Kidney epithelial cell (primary cell): ENCODE results near the gene AKAP13. TPM values are rescaled to one million over a fixed set of nuclear protein-coding genes. Genes with fewer than 3 reads are reported as not detected.
A peak's percentile ranks its signal among the peaks of the same experiment; 100 is the strongest.

Experiments used
- DNase-seq: peaks from one replicate; pipeline ENCODE4 v3.0.0-alpha.2; 2010; ENCODE audit warnings: low read depth
- H3K27me3 ChIP-seq: 2 replicates; pipeline ENCODE4 v1.6.0; 2011; ENCODE audit warnings: low read length; ENCODE audit not compliant: control insufficient read depth, insufficient read depth
- H3K36me3 ChIP-seq: 2 replicates; pipeline ENCODE4 v1.5.1; 2011; ENCODE audit warnings: low read length; ENCODE audit not compliant: control insufficient read depth, insufficient read depth
- H3K4me3 ChIP-seq: 2 replicates; pipeline ENCODE4 v1.5.1; 2011; ENCODE audit warnings: low read depth, mild to moderate bottlenecking, control low read depth, low read length
- CTCF ChIP-seq: IDR thresholded peaks from 2 replicates; pipeline ENCODE4 v1.5.1; 2011; ENCODE audit warnings: mild to moderate bottlenecking, moderate library complexity, low read length, control low read depth, inconsistent platforms; ENCODE audit not compliant: insufficient read depth, poor library complexity, severe bottlenecking
- total RNA-seq: library from RNA; depleted of rRNA; stranded (reverse); fragments of >200 nt; gene quantifications from 2 replicates; pipeline ENCODE4 v1.2.3, GENCODE V29; 2015

AKAP13 gene
- total RNA-seq, 1 donor from 2014 or later: 54.0 TPM

GRCh38 chr15:85639752-85640381 lies 259.5 kb downstream of the AKAP13 start:
- DNase-seq: no peak
- H3K27me3 ChIP-seq: no peaks in the 10 kb centered on the region
- TF ChIP-seq CTCF: no peak
- no peaks in the 10 kb centered on the region for H3K36me3 ChIP-seq
- H3K4me3 ChIP-seq: no peak overlapping the region

GRCh38 chr15:85642065-85642692 lies 261.8 kb downstream of the AKAP13 start:
- Histone ChIP-seq H3K27me3 (no peaks in the 10 kb centered on the region), H3K36me3 (no peaks in the 10 kb centered on the region), H3K4me3 (no peak overlapping the region)
- no peak for DNase-seq
- no peak for TF ChIP-seq CTCF

GRCh38 chr15:85642693-85643066 lies 262.3 kb downstream of the AKAP13 start:
- no peak overlapping the region for H3K4me3 ChIP-seq
- no peaks in the 10 kb centered on the region for H3K36me3 ChIP-seq
- no peaks in the 10 kb centered on the region for H3K27me3 ChIP-seq
- DNase-seq: no peak
- TF ChIP-seq CTCF: no peak

GRCh38 chr15:85646538-85647091 lies 266.2 kb downstream of the AKAP13 start:
- H3K27me3 ChIP-seq: no peaks in the 10 kb centered on the region
- H3K4me3 ChIP-seq: no peak overlapping the region
- H3K36me3 ChIP-seq: no peaks in the 10 kb centered on the region
- no peak for TF ChIP-seq CTCF
- DNase-seq: peak; percentile 55

GRCh38 chr15:85649372-85649771 lies 269.0 kb downstream of the AKAP13 start:
- Histone ChIP-seq H3K36me3 (no peaks in the 10 kb centered on the region), H3K27me3 (no peaks in the 10 kb centered on the region), H3K4me3 (no peak overlapping the region)
- DNase-seq: peak; percentile 14
- no peak for TF ChIP-seq CTCF

GRCh38 chr15:85651548-85651947 lies 271.1 kb downstream of the AKAP13 start:
- Histone ChIP-seq H3K4me3 (no peak overlapping the region), H3K27me3 (no peaks in the 10 kb centered on the region), H3K36me3 (peaks cover 3% of the 10 kb centered on the region)
- TF ChIP-seq CTCF: no peak
- DNase-seq: no peak
